ENCODE results near the gene CWC15.

DNA sequence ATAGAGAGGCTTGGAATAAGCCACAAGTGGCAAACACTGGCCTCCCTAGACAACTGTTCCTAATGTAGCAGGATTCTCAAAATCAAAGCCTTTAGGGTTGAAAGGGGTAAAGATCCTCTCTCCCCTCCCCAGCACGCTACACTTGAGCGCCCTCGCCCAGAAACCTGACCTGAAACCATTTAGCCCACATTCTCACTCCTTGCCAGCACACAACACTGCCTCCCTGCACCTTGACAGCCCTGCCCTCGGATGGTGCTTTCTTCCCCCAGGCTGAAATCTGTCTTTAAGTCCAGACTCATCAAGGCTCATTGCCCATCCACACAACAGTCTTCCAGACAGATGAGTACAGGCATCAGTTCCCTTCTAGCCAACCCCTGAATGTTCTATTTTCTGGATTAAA is 26.5 kb downstream of the CWC15 start:
- no peak for TF ChIP-seq EZH2 (IDR thresholded peaks at IDR 0.05; ENCODE audit: low read length)
- TF ChIP-seq, protein P1, sequence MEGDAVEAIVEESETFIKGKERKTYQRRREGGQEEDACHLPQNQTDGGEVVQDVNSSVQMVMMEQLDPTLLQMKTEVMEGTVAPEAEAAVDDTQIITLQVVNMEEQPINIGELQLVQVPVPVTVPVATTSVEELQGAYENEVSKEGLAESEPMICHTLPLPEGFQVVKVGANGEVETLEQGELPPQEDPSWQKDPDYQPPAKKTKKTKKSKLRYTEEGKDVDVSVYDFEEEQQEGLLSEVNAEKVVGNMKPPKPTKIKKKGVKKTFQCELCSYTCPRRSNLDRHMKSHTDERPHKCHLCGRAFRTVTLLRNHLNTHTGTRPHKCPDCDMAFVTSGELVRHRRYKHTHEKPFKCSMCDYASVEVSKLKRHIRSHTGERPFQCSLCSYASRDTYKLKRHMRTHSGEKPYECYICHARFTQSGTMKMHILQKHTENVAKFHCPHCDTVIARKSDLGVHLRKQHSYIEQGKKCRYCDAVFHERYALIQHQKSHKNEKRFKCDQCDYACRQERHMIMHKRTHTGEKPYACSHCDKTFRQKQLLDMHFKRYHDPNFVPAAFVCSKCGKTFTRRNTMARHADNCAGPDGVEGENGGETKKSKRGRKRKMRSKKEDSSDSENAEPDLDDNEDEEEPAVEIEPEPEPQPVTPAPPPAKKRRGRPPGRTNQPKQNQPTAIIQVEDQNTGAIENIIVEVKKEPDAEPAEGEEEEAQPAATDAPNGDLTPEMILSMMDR (optimal IDR thresholded peaks at IDR 0.05 in 1 of 3, IDR thresholded peaks at IDR 0.05 in 1 of 3, conservative IDR thresholded peaks at IDR 0.05 in 1 of 3; ENCODE audit: extremely low read depth in 1 of 3, insufficient read depth in 2 of 3, low read length in 3 of 3): no peak
